Cerebellar cortex (tissue), 1 donor: ENCODE measurements around the gene KIF5C.

ENCODE experiments used
- DNase-seq: peaks from one replicate; pipeline ENCODE4 v3.0.0-alpha.2; 2015; ENCODE audit warnings: low spot score

The KIF5C gene

DNA sequence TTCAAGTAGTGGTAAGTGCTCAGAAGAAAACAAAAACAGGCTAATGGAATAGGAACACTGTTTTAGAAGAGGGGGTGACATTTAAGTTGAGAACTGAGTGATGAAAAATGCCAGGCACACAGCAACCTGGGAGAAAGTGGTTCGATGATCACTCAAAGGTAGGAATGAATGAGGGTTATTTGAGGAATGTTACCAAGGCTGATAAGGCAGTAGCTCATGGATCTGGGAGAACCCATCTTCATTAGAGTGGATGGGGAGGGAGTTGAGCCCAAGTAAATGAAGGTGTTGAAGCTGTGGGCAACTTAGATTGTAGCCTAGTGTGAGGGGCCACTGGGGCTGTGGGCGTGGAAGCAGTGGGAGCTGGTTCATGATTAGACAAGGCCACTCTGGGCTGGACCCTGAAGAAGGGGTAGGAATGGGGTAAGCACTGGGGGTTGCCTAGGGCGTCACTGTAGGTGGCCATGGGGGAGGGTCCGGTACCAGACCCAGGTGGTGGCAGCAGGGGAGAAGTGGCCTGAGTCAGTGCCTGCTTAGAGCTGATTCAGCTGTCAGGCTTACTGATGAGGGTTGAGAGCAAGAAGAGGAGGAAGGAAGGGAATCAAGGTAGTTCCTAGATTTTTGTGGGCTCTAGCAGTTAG is 141.0 kb downstream of the KIF5C start:
- DNase-seq, result no peak

DNA sequence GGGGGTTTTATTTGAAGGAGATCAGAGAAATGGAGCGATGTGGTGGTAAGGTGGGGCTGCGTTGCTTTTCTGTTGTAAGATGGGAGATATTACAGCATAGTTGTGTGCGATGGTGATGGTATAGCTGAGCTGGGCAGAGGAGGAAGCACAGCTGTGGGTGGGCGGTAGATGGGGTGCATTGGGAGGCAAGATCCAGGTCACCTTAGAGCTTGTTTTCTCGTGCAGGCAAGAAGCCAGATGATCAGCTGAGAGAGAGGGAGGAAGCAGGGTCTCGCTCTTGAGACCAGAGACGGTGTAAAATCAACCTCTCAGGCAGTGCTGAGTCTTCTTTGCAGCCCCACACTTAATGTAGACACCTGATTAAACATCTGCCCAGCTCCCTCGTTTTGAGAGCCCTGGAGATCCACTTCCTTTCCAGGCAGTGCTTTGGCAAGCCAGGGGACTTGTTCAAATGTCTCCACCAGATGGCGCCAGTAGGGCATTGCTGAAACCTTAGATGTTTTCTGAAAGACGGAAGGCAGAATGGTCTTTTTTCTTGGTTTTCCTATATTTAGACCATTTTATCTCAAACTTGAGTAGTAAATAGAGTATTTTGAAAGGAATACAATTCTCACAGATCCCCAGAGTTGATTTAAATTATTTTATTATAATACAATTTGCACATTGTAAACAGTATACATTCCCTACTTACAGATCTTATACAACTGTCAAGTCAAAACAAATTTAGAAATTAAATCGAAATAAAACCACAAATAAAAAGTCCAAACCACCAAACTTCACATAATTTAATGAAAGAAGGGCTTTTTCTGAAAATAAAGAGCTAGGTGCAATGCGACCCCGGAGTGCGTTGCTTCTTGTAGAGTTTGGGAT is 142.3 kb downstream of the KIF5C start:
- DNase-seq, result peak; percentile 87

DNA sequence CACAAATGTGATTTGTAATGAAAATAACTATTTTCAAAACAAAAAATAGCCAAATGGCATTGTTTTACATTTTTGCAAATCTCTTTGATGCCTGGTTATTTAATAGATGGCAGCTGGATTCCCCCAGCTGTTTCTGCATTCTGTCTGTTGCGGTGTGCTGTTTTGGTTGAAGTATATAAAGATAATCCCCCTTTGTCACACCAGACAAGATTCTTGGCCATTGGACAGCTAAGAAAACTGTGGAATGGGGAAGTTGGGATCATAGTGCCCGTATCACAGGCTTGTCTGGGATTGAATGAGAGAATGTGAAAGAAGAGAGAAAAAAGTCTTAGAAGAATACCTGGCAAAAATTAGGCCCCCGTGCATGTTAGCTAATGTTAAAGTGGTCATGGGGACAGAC is 144.0 kb downstream of the KIF5C start:
- DNase-seq, result no peak

DNA sequence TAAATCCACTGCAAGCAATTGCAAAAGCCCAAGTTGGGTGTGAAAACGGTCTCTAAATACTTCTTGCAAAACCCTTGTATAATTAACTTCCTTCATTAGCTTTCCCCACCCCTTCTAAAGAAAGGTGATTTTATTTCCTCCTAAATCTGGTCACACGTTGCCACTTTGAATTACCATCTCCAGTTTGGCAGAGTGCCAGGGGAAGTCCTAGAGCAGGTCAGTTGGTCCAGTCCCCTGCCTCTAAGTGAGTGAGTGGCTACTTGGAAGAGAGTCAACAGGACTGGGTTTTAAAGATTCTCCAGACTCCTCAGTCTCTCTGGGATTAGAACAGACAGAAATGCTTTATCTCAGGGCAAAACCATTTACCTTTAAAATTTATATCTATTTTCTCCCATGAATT is 144.7 kb downstream of the KIF5C start:
- no peak for DNase-seq

DNA sequence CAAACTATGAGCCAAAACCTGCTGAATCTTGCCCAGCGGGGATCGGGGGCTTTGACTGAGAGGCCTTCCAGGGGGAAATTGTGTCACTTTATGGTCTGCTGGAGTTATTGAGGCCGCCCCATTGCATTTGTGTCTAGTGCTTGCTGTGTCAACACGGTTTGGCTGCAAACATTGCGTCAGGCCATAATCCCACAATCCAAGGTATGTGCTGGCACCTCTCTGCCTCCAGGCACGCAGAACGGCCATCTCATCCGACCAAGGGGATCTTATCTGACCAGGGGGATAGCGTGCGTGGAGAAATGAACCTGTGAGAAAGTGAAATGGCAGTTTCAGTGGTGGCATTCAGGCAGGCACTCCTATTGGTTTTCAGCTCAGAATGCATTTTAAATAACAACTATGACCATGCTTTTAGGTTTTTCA is 145.4 kb downstream of the KIF5C start:
- DNase-seq, result no peak

DNA sequence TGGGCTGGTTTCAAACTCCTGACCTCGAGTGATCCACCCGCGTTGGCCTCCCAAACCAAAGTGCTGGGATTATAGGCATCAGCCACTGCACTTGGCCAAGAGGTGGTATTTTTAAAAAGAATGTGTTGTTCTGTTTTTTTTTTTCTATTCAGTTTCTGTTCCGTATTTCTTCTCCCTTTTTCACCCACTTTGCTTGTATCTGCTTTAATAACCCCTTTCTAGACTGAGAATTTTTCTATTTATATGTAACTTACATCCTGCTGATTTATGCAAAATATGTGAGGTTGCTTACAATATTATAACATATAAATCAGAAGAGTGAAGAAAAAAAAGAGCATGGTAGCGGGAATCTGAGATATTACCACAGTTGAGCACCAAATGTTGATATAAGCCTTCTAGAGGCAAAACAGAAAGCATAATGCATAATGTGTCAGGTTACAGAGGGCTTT is 146.3 kb downstream of the KIF5C start:
- DNase-seq, result no peak

DNA sequence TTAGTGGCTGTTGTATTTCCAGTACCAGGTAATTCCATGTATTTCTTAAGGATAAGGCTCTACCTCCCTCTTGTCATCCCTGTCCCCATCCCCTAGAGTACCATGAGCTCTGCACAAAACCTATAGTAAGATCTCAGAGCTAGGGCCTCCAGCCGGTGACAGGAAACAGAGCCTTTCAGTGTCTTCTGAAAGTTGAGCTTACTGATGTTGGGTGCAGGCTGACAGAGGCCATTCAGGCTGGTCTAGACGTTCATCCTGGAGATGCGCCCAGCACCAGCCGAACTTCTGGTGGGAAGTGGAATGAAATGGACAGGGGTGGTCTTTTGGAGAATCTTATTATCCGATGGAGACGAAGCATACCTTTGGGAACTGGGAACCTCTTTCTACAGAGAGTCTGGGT is 146.7 kb downstream of the KIF5C start:
- DNase-seq, result no peak

DNA sequence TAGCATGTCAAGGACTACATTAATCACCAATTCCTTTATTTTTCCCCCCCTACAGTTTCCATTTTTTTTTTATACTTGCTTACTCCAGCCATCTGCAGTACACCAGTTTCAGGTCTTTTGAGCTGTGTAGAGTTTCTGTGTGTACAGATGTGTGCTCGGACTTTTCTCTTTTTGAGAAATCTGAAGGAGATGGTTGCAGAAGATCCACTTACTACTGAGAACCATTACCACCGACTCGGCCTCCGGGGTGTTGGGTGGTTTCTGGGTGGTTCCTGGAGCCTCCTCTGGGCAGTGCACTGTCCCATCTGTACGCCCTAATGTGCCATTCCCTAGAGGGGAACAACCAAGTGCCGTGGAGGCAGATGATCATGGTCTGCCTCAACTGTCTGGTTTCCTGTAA is 148.1 kb downstream of the KIF5C start:
- no peak for DNase-seq

DNA sequence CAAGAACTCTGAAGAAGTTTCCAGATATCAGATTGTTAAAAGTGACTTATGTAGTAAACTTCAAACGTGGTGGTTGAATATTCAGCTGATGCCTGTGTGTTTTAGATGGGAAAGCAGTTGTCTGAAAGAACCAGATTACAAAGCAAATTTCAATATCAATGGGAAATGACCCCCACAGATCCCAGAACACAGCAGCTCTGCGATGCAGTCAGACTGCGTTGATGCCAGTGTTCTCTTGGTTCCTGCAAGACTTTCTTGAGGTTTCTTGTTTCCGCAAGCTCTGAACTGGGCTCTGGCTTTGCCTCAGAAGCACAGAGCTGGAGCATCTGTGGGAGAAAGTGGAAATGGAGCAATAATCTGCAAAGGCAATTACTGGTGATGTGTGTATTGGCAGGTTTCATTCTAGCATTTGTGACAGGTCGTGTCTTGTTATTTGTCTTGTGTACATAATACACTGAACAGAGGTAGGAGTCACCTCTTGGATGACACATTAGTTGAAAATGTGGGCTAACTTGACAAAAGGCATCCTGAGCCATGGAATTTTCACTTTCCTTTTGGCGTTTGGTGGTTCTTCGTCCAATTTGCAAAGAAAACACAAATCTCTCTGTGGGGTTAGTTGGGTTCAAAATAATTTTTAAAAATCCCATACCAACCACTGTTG is 152.7 kb downstream of the KIF5C start:
- no peak for DNase-seq

DNA sequence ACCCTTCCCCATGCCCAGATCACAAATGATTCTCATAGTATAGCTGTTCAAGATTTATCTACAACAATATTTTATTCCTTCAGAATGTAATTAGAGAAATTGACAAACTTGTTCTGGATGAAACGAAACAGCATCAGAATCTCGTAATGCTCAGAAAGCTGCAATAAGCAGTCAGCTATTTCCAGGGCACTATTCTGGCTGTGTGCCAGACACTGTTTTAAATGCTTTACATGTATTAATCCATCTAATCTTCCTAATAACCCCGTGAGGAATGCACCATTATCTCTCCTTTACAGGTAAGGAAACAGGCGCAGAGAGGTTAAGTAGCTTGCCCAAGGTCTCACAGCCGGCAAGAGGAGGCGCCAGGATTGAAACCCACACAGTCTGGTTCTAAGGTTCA is 153.3 kb downstream of the KIF5C start:
- DNase-seq, result no peak

DNA sequence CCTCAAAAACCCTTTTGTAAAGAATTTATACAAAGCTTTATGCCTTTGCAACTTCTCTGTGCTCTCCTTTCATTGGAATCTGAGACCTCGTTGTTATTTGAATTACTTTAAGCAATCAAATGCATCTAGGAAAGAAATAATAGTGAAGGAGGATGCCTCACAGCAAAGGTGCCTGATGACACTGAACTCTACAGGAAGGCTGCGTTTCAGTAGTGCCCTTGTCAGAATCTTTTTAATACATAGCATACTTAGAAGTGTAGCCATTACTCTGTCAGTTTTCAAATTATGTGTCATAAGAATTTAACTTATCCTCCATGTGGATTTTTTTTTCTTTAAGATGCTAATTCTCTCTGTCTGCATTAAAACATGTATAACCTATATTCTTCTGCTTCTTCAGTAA is 153.9 kb downstream of the KIF5C start:
- no peak for DNase-seq

DNA sequence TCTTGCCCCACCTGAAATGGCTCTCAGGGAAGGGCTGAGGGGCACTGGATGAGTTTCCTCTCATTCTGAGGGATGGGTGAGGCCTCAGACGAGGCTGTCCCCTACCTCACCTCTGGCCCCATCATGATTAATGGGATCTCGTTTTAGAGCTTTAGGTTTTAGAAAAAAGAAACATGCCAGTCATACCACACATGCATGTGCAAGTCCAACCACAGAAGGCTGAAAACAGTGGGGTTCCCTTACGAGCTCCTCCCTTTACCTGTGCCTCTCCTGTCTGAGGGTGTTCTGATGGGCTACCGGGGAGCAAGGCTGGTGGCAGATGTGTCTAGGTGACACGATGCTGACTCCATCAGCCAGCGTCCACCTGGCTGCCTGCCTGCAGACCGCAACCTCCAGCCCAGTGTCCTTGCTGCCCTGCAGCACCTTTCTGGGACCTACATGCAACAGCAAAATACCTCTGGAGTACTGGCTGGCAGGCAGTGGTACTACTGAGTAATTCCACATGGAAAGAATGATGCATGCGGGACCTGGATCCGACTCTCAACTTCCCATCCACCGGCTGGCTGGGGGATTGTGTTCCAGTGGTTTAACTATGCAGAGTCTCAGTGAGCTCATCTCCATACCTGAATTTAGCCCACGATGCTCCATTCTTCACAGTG is 154.4 kb downstream of the KIF5C start:
- DNase-seq, result no peak

DNA sequence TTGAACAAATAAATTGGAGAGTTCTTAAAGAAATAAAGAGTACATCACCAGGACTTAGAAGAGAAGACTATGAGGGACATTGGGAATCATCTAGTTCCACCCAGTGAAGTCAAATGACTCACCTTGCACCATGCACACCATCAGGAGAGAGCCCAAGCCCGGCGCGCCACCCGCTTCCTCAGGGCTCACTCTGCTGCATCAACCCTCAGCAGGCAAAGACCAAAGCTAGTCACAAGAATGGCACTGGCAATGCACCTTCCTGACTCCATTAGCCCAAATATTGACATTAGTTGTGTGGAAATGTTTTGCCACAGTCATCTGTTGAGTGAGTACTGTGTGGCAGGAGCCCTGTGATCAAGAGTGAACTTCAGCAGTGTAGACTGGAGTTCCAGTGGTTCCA is 156.4 kb downstream of the KIF5C start:
- no peak for DNase-seq

DNA sequence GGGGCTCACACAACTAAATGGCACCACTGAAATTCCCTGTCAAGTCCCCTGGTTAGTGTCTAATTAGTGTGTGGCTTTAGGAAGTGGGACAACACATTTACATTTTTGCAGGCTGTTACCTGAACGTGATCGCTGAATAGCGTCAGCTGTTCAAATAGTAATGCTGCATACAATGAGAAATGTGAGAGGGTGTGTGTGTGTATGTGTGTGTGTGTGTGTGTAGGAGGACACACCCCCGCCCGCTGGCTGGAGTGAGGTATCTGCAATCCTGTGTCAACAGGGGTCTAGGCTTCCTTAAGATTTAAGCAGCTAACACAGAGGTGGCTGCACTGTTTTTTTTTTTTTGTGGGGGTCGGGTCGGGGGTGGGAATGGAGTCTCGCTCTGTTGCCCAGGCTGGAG is 158.7 kb downstream of the KIF5C start:
- DNase-seq, result no peak

DNA sequence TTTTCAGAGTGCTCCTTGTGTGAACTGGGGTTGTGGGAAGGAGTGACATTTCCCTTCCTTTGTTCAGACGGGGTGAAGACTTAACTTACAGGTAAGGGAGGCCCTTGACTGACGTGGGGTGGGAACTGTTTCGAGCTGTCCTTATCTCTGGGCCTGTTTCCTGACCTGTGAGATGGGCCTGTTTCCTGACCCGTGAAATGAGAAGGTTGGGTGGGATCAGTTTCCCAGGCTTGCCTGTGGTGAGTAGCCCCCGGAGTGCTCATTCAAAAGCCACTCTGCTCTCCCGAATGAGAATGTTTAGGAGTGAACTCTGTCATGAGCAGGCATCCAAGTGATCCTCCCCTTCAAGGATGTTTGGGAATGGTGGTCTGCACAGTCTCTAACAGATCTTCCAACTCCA is 159.4 kb downstream of the KIF5C start:
- DNase-seq, result no peak

DNA sequence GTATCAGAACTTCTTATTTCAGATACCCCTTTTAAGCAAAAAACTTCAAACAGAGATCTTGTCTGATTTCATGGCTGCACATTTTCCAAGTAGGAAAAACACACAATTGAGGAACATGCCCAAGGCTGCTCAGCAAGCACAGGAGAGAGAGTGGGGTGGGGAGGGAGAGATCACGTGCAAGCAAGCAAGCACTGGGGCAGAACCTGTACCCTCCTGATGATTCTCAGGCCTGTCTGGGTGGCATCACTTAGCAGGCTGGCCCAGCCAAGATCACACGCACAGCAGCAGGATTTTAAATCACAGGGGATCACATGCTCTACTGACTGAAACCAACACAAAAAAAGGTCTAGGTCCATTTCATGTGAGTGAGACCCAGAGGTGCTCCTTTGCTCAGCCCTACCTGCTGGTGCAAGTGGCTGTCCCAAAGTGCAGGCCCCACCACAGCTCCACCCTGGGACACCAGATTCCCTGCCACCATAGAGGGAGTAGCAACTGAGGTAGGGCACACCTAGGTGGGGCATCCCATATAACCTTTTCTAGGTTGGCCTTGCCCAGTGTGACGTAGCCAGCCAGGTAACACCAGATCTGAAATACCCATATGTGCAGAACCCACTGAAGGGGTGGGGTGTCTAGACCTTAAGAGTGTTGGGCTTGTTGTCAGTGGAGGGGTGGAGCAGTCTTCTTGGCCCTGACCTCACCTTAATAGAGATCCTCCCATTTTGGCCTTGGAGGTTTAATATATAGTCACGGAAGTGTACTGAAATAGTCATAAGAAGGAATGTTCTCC is 161.7 kb downstream of the KIF5C start:
- DNase-seq, result no peak

DNA sequence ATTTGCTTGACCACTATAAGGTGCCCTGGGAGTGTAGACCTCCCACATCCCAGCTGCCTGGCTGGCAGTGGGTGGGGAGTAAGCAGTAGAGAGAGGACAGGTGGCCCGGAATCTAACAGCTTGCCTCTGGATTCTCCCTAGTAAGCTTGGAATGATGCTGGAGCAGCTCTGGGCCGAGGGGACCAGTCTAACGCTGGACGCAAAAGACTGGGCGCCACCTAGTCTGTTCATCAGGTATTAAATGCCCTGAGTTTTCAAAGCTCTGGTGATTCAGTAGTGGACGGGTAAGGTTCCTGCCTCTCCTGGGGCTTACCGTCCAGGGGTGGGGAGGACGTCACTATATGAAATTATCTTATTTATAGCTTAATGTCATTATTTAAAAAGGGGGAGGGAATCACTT is 162.8 kb downstream of the KIF5C start:
- DNase-seq, result peak; percentile 50

DNA sequence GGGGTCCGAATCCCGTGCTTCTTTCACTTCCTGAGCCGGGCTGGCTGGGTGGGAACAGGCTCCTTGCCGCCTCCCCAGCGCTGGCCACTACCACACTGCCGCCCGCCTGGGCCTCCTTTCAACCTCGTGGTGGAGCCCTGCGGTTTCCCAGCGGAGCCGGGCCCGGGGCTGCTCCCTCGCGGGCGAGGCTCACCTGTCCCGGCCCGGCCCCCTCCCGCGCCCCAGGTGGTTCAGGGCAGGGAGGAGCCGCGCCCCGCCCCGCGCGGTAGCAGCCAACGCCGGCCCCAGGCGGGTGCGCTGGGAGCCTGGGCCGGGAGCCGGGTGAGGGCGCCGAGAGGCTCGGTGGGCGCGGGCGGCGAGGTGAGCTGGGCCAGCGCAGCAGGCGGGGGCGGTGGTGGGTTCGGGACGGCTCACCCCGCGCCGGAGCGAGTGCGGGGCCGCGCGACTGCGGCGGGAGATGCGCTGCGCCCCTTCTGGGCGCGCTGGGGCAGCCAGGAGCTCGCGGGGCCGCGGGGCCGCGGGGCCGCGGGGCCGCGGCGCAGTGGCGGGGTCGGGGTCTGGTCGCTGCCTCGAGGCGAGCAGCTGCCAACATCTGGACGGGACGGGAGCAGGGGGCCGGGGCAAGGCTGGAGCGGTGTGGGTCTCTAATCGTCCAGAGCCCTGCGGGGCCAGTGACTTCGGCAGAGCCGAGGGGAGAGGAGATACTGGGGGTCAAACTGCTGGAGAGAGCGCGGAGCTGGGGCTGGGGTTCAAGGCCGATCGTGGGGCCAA is 163.6 kb downstream of the KIF5C start, which contains the start of gene LYPD6B:
Gene LYPD6B, plus strand, starts transcription at position 258 of the 771 bp plus-strand sequence. CDS start 92,250 bp downstream, outside the sequence.
- no peak for DNase-seq

DNA sequence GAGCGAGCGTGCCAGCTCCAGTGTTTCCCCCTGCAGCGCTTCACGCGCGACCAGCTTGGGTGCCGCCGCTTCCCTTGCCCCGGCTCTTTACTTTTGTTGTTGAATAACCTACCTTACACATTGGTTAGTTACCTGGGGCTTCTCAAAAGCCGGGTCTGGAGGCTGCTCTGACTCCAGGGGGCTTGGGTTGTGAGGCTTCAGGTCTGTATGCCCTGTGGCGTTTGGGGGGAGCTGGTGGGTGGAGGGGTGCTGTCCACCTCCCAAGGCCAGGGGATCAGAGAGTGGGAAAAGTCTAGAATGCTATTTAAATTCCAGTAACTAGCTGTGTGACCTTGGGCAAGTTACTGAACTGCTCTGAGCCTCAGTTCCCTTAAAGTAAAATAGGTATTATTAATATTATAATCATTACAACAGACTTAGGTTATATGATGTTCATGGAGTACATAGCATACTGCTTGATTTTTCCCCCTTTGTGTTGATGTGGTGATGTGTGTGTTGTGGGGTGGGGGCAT is 164.2 kb downstream of the KIF5C start:
- no peak for DNase-seq

DNA sequence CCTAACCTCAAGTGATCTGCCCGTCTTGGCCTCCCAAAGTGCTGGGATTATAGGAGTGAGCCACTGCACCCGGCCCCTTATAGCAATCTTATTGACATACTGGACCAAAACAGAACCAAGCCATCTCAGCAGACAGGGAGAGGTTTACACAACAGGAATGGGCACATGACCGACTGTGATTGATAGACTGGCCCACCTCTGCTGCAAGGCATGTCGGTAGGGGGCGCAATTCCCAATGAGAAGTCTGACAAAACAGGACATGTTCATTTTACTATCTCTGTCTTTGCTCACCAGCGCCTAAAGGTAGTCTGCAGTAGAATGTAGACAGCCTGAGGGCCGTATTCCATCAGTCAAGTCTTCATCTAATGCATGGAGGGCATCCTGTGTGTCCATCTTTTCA is 165.4 kb downstream of the KIF5C start:
- peak; percentile 44 for DNase-seq

DNA sequence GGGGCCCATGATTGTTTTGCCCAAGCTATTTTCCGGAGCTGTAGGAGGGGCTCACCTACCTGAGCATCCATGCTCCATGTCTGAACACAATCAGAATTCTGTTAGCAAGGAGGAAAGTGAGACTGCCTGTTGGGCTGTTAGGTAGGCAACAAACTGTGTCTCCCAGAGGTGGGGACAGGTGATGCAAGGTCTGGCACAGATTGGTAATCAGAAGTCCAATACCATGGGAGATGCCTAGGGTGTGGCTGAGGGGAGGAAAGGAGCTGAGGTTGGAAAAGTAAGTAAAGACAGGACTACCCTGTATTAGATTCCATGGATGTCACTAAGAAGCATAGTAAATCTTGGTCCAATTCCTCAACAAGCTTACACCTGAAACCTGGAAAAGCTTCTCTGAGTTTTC is 166.5 kb downstream of the KIF5C start:
- no peak for DNase-seq
